CD4-positive, alpha-beta T cell treated with Interleukin-17A for 1 hour (primary cell): ENCODE data around the gene DTNBP1.

Experiments used
- DNase-seq: peaks from one replicate; pipeline ENCODE4 v3.0.0-alpha.2; 2020

The DTNBP1 gene

DNA sequence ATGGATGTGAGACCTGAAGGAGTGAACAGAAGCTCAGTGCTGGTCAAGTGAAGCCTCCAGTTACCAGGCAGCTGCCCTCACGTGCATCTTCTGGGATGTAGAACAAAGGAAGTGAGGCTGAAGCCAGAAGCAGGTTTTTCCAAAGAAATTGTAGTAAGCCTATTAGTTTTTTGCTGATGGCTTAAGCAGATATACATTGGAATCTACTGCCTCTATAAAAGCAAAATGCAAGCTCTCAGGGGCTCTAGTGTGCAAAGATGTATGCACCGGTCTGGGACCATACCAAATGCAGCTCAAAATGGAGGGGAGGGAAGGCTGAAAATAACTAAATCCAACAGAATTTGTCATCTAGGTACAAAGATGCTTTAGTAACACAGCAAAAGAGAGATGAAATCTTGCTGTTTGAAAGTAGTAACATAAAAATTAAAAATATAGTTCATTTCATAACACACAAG lies 77.0 kb downstream of the DTNBP1 start:
- no peak for DNase-seq

DNA sequence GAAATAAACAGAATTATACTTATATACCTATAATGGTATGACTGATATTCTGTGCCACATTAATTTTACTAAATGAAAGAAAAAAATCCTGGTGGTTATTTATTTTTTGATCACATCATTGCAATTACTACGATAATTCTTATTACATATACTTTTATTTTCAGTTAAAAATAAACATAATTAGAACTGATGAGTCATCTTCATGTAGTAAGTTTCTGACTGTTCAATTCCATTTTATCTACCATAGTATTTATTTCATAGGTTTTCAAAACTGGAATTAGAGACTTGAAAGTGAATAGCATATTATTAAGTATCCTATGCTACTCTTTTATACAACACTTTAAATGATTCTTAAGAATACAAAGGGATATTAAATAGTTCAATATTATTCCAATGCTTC lies 80.3 kb downstream of the DTNBP1 start:
- no peak for DNase-seq

DNA sequence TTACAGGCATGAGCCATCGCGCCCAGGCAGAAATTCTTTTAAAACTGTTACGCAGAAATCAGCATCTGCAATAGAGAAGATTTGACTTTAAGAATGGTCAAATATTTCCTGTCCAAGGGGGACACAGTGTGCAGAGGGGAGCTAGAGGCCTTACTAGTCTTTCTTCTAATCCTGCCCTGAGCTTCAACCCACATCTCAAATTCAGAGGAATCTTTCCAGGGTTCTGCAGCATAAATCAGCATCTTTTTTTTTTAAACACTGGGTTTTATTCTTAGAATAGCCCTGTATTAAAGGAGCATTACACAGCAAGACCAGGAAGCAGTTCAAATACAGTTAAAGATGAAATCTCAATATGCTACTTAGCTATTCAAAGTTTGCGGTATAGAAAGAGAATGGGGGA lies 81.1 kb downstream of the DTNBP1 start:
- DNase-seq = no peak

DNA sequence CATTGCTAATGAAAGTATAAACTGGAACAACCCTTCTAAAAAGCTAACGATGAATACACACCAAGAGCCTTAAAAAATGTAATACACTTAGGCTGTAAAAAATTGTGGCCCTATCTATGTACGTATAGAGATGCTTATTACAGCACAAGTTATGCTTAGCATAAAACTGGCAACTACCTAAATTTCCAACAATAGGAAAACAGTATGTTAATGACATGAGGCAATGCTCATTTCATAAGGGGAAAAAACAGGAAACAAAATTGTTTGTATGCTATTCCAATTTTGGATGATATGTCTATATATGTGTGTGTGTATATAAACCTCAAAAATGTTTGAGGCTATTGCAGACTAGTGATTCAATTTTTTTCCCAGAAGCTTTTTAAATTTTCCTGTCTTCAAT lies 82.5 kb downstream of the DTNBP1 start:
- no peak for DNase-seq

DNA sequence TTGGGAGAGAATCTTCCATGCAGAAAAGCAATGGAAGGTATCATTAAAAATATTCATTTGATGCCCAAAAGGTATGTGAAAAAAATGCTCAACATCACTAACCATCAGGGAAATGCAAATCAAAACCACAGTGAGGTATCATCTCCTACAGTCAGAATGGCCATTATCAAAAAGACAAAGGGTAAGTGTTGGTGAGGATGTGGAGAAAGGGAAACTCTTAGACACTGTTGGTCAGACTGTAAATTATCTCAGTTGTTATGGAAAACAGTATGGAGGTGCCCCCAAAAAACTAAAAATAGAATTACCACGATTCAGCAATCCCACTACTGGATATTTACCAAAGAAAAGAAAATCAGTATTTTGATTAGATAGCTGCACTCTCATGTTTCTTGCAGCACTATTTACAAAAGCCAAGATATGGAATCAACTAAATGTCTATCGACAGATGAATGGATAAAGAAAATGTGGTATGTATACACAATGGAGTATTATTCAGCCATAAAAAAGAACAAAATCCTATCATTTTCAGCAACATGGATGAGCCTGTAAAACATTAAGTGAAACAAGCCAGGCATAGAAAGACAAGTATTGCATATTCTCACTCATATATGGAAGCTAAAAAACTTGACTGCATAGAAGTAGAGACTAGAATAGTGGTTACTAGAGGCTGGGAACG lies 84.0 kb downstream of the DTNBP1 start:
- DNase-seq = no peak

DNA sequence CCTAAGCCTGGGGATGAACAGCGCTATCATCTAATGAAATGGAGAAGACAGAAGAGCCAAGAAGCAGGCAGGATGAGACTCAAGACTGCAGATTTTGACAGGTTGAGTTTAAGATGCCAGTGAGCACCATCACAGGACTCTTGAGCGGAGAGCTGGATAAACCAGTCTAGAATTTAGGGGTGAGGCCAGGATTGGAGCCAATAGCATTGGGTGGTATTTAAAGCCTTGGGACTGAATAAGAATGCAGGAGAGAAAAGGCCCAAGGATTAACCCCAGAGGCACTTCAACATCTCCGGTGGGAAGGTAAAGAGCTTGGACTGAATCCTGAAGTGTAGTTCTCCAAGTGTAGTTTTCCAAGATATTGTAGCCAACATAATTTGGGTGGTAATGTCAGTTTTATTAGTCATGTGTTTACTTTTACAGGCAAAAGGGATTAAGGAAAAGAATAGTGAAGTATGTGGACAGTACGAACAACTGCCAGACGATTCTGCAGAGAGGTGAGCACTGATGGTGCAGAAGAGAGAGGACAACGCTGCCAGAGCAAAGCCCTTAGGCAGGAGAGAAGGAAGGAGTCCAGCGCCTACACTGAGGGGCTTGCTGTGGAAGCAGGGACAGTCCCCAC lies 85.2 kb downstream of the DTNBP1 start:
- DNase-seq = no peak

DNA sequence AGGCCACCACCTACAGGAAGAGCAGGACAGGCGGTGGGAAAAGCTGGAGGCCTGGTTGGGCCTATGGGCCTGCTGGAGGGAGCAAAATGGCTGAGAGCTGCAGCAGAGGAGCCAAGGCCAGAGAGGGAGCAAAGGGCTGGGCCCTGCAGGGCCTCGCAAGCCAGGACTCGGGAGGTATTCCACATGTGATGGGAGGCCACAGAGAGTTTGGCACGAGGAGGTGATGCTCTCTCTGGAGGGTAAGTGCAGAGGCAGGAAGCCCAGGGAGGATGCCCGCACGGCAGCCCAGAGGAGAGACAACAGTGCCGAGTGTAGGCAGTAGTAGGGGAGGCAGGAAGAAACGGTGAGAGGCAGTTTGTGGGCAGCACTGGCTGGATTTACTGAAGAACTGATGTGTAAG lies 85.7 kb downstream of the DTNBP1 start:
- DNase-seq = no peak

DNA sequence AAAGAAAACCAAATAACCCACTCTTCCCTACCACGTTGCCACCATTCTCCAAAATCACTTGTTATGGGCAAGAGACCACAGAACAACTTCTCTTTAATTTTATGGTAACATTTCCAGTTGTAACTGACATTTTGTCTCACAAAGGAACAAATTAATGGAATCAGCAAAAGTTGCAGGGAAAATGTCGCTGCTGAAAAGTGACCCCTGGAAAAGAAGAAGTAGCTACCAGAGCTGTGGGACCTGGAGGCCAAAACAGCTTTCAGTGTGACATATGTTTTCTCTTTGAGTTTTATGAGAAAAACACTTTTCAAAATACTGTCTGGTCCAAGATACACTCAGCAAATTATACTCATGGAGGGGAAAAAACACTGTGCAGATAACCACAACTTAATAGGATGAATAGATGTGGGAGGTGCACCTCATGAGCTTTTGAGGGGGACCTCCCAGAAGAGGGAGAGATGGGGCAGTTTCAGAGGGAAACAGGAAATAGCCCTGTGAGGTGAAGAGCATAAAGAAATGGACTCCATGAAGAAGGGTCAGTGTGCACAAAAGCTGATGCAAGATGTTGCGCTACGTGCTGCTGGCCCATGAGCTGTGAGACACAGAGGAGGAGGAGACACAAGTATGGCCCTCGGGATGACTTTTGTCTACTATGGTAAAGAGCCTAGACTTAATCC lies 87.3 kb downstream of the DTNBP1 start:
- no peak for DNase-seq

DNA sequence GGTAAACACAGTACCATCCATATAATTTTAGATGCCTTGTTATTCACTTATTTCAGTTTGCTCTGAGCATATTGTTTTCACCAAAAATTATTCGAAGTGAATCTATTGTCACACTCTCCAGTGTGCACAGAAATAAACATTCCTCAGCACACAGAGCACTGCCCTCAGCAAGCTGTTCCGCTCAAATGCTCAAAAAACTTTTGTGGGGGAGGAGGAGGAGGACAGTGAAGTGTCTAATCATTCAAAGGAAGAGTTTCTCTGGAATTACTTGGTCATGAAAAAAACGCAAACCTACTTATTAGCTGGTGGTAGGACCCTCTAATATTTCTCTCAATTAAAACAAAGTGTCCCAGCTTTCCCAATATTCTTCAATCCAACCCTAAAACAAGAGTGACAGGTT lies 88.3 kb downstream of the DTNBP1 start:
- DNase-seq = no peak

DNA sequence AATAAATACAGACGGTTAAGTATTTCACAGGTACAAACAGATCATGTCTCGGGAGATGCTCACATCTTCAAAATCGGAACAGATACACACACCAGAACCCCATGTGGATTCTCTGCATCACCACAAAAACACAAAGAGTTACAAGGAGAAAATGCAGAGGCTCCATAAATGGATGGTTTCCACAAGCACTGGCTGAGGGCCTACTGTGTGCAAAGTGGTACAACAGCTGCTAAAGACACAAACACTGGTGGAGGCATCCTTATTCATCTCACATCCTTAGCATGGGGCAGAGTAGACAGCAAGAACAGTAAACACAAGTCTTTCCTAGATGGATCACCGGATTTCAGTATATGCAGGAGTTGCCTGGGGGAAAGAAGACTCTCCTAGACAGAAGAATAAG lies 88.8 kb downstream of the DTNBP1 start:
- no peak for DNase-seq

DNA sequence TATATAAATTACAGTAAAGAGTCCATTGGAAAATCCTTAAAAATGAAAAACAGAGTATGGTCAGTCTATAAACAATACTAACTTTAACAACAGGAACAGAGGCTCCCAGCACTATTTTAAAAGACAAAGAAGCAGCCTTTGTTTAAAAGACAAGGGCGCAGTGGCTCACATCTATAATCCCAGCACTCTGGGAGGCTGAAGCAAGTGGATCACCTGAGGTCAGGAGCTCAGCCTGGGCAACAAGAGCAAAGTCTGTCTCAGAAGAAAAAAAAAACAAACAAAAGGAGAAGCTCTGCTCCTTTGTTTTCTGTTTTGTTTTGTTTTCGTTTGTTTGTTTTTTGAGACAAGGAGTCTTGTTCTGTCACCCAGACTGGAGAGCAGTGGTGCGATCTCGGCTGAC lies 89.4 kb downstream of the DTNBP1 start:
- DNase-seq = no peak

DNA sequence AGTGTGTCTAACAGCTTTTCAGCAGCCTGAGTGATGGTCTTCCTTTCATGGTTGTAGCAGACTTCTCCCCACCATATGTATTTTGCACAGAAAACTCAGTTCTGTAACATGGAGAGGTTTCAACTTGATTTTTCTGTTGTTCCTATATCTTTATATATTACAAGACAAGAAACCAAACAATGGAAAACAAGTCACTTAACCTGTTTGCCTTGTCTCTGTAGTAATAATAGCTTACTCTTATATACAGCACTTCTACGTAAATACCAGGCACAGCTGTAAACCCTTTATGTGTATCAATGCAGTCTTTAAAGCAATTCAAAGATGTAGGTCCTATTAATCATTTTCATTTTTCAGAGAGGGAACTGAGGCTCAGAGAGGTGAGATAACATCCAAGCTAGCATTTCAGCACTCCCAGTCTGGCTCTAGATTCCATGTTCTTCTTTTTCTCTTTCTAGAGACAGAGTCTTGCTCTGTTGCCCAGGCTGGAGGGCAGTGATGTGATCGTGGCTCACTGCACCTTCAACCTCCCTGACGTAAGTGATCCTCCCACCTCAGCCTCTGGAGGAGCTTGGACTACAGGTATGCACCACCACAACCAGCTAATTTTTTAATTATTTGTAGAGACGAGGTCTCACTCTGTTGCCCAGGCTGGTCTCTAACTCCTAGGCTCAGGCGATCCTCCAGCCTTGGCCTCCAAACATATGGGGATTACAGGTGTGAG lies 90.4 kb downstream of the DTNBP1 start:
- no peak for DNase-seq

DNA sequence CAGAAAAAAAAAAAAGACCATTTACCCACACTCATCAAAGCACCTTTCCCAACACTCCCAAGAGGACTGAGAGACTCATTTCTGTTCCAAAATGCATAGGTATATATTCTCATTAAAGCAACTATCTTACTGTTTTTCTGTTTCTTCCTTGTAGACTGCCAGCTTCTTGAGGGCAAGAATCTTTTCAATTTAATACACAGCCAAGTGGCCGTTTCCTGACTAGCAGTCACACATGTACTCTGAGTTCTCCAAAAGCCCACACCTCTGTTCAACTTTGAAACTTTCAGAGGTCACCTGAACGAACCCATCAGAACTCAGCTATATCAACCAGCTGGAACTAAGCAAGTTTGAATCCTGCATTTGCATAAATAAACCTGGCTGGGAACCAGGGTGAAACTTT lies 92.7 kb downstream of the DTNBP1 start:
- no peak for DNase-seq

DNA sequence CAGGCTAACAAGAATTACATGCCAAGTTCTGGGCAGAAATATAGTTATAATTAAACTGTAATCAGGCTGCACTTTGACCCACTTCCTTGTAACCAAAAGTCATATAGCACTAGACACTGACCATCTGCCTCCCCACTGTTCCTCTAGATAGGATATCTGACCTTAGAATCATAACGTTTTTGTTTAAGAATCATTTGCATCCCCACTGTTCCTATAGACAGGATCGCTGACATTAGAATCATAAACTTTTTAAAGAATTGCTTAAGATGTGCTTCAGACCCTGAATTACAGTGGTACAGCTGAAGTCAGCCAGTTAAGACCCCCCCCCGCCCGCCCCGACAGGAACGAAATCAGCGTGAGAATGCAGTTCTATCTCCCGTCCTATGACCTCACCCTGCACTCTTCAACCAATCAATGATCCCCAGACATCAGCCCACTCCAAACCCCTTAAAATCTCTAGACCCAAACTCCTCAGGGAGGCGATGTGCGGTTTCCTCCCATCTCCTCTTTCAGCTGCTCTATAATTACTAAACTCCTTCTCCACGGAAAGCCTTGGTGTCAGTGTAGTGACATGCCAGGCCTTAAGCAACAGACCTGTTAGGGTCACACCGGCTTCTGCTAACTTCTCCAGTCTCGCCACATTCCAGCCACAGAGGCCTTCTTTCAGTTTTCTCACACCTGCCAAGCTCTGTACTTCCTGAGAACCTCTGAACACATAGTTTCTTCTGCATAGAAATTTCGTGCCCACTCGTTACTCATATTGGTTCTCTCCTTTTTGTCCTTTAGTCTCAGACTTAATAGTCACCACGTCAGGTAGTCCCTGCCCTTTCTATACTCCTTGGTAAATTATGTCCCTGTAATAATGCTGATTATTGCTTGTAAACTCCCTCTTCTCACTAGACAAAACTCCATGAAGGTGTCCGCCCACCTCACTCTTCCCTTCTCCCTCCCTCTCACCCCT lies 93.5 kb downstream of the DTNBP1 start:
- DNase-seq = no peak

DNA sequence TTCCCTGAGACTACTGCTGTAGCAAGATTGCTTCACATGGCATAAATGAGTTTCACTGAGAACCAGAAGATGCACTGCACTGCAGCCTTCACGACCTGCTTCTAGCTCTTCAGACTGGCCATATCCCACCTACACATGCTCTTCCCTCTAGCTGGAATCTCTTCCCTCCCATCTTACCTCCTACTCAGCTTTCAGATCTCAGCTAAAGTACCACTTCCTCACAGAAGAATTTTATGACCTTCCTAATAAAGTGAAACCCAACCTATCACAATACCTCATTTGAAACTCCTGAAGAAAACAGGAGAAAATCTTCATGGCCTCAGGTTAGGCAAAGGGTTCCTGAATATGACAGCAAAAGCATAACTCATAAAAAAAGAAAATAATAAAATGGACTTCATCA lies 99.9 kb downstream of the DTNBP1 start:
- DNase-seq = no peak

DNA sequence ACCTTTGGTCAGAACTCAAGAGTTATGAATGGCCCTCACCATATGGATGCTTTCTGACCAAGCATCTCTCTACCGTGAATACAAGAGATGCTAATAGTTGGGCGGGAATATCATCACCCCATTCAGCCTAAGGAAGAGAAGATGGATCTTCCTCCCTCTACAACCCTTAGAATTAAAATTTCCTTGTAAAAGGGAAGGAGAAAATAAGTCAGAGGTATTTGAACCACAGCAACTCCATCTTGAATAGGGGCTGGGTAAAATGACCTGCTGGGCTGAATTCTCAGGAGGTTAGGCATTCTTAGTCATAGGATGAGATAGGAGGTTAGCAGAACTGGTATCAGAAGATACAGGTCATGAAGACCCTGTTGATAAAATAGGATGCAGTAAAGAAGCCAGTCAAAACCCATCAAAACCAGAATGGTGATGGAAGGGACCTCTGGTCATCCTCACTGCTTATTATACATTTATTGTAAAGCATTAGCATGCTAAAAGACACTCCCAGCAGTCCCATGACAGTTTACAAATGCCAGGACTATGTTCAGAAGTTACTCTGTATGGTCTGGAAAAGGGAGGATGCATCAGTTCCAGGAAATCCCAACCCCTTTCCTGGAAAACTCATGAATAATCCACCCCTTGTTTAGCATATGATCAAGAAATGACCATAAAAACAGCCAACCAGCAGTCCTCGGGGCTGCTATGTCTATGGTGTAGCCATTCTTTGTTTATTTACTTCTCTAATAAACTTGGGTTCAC lies 101.2 kb downstream of the DTNBP1 start:
- DNase-seq = no peak

DNA sequence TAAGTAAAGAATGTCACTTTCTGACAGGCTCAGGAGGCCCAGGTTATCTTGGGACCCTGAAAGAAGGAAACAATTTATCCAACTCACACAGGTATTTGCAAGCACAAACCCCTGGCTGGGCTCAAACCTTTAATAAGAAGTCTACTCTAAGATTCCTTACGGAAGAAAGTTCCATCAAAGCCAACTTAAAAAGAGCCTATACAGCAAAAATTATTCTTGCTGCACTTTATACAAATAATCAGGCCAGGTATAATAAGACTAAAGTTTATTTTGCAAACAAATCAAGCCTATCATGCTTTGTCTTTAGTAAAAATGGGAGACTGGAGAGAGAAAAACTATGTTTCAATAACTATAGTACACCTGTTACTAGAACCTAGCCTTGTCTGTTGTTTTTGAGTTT lies 102.1 kb downstream of the DTNBP1 start:
- DNase-seq = no peak

DNA sequence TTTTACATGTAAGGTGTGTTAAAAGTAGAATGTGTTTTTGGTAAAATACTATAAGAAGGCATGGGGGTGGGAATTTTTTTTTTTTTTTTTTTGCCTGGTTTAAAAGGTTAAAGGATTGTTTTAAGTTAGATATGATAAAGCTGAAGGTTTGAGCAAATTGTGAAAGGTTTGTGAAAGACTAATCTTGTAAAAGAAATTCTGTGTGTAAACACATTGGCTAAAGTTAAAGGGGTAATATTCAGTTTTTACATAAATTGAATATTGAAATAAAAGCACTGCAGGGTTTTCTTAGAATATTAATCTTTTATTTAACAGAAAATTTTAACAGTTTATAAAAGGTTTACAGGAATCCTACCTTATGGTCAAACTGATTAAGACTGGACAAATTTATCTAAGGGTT lies 105.7 kb downstream of the DTNBP1 start:
- no peak for DNase-seq

DNA sequence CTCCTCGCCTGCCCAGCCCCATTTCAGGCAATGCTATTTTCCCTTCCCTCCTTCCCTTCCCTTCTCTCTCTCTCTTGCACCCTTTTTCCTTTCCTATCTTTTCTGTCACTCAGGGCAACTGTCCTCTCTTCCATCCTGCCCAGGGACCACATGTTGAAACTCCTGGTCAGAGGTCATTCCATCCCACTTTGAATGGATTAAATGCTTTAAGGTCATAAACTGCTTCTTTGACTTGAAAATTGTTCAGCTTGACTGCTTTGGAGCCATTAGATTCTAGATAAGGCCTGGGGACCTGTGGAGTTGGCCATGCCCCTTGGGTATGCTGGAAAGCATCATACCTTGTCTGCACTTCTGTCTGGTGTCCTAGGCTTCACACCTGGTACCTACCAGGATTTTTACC lies 106.1 kb downstream of the DTNBP1 start:
- DNase-seq = no peak

DNA sequence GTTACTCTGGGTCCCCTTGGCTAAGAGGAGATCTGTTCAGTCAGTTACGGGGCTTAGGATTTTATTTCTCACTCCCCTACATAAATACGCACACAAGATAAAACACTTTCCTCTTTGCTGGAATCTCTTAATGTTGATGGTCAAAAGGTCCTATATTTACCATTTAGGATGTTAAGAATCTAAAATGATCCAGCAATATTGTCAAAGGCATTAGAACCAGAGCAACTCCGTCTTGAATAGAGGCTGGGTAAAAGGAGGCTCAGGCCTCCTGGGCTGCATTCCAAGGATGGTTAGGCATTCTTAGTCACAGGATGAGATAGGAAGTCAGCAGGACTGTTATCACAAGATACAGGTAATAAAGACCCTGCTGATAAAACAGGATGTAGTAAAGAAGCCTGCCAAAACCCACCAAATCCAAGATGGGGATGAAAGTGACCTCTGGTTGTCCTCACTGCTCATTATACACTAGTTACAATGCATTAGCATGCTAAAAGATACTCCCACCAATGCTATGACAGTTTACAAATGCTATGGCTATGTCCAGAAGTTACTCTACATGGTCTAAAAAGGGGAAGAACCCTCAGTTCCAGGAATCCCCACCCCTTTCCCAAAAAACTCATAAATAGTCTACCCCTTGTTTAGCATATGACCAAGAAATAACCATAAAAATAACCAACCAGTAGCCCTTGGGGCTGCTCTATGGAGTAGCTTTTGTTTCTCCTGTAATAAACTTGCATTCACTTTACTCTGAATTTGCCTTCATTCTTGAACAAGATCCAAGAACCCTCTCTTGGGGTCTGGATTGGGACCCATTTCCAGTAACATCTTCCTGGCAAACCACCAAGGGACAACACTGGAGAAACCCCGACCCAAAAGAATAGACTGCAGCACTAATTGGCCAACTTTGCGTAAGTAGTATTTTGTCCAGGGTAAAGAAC lies 107.5 kb downstream of the DTNBP1 start:
- no peak for DNase-seq

DNA sequence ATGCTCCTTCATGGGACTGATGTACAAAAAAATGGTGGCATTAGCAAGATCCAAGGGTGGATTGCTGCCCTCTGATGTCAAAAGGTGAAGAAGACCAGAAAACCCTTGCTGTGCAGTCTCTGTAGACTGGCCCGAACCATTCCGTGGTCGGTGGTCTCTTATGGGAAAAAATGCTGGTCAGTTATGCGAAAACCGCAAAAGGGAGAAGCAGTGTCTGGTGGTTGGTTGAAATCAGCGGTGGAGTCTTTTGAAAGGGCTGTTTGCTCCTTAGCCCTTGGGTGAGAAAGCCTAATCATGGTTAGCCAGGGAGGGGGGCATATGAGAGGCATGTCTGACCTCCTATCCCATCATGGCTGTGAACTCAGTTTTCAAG lies 108.1 kb downstream of the DTNBP1 start:
- DNase-seq = no peak
